GM18508 (cell line): ENCODE results near the gene SYNPO2L.
A peak's percentile ranks its signal among the peaks of the same experiment; 100 is the strongest.
"Not testable (repeated sequence)": the region's sequence is repeated elsewhere in the genome, so short reads cannot be mapped to it uniquely, and the experiment has no call there.

Experiments
- ATAC-seq: cut with Tn5 transposase; IDR thresholded peaks from one replicate; pipeline ENCODE4 v1.9.1; 2021; ENCODE audit warnings: moderate number of reproducible peaks; ENCODE audit not compliant: insufficient read depth, unreplicated experiment

The SYNPO2L gene

DNA sequence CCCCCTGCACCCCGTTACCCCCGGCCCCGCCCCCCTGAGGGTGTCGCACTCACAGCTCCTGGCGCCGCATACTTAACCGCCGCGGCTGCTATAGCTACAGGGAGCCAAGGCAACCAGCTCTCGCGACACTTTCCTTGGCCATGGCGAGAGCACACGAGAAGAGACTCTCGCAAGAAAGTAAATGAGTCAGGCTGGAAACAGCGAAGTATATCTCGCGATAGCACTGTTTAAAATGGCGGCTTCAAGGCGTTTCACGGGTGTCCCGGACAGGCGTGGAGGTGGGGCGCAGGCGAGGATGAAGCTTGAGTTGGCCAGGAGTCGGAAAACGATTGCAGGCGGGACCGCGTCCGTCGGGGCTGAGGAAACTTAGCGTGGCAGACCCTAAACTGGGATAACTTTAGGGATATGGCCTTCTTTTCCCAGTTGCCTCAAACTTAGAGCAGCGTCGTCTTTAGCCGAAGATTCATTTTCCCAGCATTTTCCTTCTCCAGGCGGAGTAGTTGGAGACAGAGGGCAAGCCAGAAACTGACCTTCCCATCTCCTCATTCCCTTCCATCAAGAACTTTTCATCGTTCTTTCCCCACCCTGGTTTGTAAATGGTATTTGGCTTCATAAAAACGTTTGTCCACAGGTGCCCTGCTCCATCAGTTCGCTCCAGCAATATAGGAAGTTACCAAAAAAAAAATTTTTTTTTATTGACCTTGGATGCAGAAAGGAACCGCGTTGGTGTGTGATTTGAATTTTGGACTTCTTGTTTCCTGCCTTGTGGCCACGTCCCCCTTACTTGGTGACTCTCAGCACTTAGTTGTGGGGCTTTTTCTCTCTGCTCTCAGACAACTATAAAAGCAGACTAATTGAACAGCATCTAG is 29.7 kb downstream of the SYNPO2L start:
- peak; percentile 91 for ATAC-seq

DNA sequence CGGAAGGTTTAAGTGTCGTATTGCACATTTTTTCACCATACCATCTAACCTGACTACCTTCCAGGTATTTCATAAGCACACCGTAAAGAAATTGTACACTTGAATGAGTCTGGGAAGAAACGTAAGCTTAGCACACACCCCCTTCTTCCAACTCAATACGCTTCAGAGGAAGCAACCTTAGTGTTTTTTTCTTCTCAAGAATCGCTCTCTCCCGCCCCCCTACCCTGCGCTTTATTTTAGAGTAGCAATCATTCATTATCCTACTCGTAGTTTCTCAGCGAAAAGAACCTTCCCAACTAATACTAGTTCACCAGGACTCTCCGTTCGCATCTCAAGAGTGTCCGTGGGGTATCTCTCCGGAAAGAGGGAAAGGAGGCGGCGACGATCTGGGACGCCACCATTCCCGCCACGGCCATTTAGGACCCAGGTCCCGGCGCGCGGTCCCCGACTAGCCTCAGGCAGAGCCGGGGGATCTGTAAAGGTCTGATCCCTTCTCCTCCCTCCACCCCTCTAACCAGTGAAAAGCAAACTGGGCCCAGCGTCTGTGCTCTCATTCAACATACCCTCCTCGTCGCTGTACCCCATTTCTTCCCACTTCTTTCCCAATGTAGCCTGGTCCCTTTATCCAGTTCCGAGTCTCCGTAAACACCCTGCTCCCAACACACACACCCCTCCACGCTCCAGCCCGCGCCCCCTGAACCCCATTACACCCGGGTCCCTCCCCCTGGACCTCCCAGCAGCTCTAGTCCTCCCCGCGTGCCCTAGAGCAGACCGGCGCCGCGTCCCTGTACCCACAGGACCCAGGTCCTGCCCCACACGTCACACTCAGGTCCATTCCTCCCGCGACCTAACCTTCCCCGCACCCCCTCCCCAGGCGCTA is 30.6 kb downstream of the SYNPO2L start:
- ATAC-seq = no peak

GRCh38 chr10:73623056-73623455 is 32.8 kb downstream of the SYNPO2L start:
- no peak for ATAC-seq

DNA sequence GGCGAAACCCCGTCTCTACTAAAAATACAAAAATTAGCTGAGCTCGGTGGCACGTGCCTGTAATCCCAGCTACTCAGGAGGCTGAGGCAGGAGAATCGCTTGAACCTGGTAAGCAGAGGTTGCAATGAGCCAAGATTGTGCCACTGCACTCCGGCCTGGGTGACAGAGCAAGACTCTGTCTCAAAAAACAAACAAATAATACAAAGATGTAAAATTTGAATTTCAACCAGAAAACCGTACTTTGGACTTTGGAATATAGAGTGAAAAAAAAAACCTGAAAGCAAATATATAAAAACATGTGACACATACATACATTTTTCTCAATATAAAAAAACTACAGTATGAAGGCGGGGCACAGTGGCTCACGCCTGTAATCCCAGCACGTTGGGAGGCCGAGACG is 34.9 kb downstream of the SYNPO2L start:
- not testable (repeated sequence) for ATAC-seq

GRCh38 chr10:73617143-73617542 is 38.7 kb downstream of the SYNPO2L start:
- not testable (repeated sequence) for ATAC-seq

DNA sequence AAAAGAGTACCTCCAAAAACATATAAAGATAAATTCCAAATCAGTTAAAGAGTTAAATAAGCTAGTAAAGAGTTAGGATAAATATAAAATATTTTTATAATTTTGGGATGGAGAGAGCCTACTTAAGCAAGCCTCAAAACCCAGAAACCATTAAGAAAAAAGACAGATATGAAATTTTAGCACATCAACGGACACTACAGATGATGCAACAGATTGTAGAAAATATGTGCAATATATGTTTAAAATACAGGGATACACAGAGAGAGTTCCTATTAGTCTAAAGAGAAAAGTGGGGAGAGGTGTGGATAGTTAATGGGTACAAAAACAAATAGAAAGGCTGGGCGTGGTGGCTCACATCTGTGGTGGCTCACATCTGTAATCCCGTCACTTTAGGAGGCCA is 41.1 kb downstream of the SYNPO2L start:
- ATAC-seq = no peak

DNA sequence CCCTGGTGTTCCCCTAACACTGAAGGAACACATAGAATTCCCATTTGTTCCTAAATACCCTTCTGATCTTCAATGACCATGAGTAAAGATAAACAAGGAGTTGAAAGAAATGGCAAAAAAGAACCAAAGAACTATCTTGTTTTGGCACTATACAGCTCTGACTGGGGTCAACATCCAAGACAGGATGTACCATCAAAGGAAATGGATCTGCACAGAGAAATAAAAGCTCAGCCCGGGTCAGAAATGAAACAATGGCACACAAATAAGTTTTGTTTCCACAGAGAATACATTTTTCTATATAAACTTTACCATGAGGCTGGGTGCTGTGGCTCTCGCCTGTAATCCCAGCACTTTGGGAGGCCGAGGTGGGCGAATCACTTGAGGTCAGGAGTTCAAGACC is 46.7 kb downstream of the SYNPO2L start:
- no peak for ATAC-seq

DNA sequence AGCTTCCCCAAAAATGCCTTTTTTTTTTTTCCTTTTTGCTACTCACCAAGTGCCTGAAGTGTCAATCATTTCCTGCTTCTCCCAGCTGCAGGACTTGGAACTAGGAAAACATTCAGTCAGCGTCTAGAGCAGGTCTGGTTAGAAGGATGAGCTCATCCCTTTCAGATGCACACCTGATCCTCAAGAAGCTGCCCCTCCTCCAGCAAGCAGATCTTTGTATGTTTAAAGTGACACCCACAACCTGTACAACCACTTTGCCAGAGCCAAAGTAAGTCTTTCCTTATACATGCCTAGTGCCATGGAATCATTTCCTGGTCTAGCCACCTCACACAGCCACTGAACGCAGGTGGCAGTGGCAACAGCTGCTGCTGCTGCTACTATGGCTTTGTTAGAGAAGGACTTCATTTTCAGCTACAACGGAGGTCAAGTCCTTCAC is 54.3 kb downstream of the SYNPO2L start:
- no peak for ATAC-seq

GRCh38 chr10:73597346-73597745 is 58.5 kb downstream of the SYNPO2L start:
- no peak for ATAC-seq
